Fibroblast of mammary gland (primary cell): Measurements from ENCODE around the gene PCK2.

ENCODE experiments used
- DNase-seq: peaks from one replicate; pipeline ENCODE4 v3.0.0-alpha.2; 2010; ENCODE audit warnings: low read depth
- H3K4me3 ChIP-seq: 2 replicates; pipeline ENCODE4 v1.5.1; 2011; ENCODE audit warnings: low read depth, mild to moderate bottlenecking, low read length, moderate library complexity; ENCODE audit not compliant: control insufficient read depth
- CTCF ChIP-seq: conservative IDR thresholded peaks from 2 replicates; pipeline ENCODE4 v1.5.1; 2011; ENCODE audit warnings: low read depth, low read length, inconsistent platforms; ENCODE audit not compliant: control insufficient read depth, insufficient read depth

The PCK2 gene

GRCh38 chr14:24058260-24058950 lies 35.7 kb upstream of the PCK2 start:
- no peak overlapping the region for H3K4me3 ChIP-seq
- TF ChIP-seq CTCF: peak; percentile 92
- DNase-seq: peak; percentile 74

GRCh38 chr14:24058951-24059475 lies 35.1 kb upstream of the PCK2 start:
- no peak for DNase-seq
- H3K4me3 ChIP-seq: no peak overlapping the region
- no peak for TF ChIP-seq CTCF

GRCh38 chr14:24059841-24060388 lies 34.2 kb upstream of the PCK2 start:
- DNase-seq: no peak
- no peak overlapping the region for H3K4me3 ChIP-seq
- no peak for TF ChIP-seq CTCF

DNA sequence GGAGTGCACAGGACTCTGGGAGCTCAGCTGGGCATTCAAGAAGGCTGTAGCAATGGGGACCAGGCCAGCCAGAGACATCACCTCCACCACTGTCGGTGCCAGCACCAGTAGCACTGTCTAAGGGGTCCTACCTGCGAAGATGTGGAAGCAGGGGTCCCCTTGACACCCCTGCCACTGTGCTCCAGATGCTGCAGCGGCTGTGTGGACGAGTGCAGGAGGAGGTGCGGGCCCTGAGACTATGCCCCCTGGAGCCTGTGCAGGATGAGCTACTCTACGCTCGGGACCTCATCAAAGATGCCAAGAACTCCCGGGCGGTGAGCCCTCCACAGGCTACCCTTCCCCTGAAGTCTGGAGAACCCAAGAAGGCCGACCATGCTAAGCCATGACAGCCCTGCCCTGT lies 33.7 kb upstream of the PCK2 start:
- no peak for DNase-seq
- no peak overlapping the region for H3K4me3 ChIP-seq
- no peak for TF ChIP-seq CTCF

DNA sequence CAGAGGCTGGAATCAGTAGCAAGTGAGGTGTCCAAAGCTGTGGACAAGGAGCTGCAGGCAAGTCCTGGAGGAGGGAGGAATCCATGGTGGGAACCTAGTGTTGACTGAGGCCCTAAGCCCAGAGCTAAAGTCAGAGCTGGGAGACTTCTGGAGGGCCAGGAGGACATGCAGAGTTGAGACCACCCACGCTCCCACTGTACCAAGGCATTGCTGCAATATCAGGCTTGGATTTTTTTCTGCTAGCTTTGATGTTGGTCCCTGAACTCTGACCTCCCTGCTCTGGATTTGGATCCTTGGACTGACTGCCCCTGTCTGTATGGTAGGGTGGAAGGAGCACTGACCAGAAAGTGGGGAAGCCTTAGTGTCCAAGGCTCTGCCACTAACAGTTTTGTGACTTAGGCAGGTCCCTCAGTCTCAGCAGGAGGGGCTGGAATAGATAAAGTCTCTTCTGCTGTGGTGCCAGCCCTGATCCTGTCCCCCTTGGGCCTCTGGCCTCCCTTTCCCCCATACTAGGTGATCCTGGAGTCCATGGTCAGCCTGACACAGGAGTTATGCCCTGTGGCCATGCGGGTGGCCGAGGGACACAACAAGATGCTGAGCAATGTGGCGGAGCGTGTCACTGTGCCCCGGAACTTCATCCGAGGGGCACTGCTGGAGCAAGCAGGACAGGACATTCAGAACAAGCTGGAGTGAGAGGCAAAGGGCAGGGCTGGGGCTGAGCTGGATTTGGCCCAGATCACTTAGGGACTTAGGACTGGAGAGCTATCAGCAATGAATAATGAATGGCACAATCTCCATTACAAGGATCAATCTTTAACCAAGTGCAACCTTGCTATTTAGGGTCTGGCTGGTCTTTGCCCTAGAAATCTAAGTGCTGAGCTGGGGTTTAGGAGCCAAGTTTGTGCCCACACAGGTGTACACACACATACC lies 32.9 kb upstream of the PCK2 start:
- no peak for TF ChIP-seq CTCF
- H3K4me3 ChIP-seq: no peak overlapping the region
- DNase-seq: no peak

DNA sequence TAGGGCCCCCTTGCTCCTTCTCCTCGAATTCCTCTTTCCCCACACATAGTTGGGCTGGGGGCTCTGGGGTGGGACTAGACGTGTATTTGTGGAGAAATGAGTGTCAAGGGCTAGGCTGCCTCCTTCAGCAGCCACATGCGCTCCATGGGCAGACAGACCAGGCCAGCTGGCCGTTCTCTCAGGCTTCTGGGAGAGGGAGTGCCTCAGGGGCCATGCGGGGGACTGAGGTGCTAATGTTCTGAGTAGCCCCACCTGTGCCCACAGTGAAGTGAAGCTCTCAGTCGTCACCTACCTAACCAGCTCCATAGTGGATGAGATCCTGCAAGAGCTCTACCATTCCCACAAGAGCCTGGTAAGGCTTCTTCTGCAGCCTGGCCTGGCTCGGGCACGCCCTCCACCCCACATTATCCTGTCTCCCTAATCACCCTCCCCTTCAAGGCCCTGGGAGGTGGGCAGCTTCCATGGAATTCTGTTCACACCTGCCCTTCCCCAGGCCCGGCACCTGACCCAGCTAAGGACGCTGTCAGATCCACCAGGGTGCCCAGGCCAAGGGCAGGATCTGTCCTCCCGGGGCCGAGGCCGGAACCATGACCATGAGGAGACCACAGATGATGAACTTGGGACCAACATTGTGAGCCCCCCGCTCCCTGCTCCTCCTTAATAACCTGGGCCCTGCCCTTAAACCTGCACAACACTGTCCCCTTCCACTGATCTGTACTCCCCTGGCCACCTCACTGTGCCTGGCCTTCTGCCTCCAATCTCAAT lies 31.7 kb upstream of the PCK2 start:
- DNase-seq: no peak
- H3K4me3 ChIP-seq: no peak overlapping the region
- no peak for TF ChIP-seq CTCF
